NCI-H1048 (cell line): ENCODE measurements around the gene PAX5.

ENCODE experiments used
- DNase-seq: peaks from one replicate; lab custom pipeline; 2025; lab: John Stamatoyannopoulos, UW

PAX5 gene

GRCh38 chr9:36803961-36804360 is 230.1 kb downstream of the PAX5 start:
- no peak for DNase-seq

- no peak for DNase-seq
These were observed 231.7 kb downstream of the PAX5 start for GRCh38 chr9:36802201-36802920.

GRCh38 chr9:36800455-36800854 is 233.6 kb downstream of the PAX5 start:
- DNase-seq = no peak

- no peak for DNase-seq
These were observed 235.6 kb downstream of the PAX5 start for GRCh38 chr9:36798350-36799065.

- DNase-seq = no peak
These were observed 236.4 kb downstream of the PAX5 start for GRCh38 chr9:36797471-36798220.

- DNase-seq = no peak
These were observed 237.2 kb downstream of the PAX5 start for GRCh38 chr9:36796671-36797419.

GRCh38 chr9:36794461-36794860 is 239.6 kb downstream of the PAX5 start:
- DNase-seq = no peak

- no peak for DNase-seq
These were observed 240.8 kb downstream of the PAX5 start for GRCh38 chr9:36793277-36793676.

- DNase-seq = no peak
These were observed 242.7 kb downstream of the PAX5 start for GRCh38 chr9:36791222-36791950.

- no peak for DNase-seq
These were observed 244.2 kb downstream of the PAX5 start for GRCh38 chr9:36789886-36790285.

GRCh38 chr9:36788534-36788933 is 245.5 kb downstream of the PAX5 start:
- no peak for DNase-seq

- no peak for DNase-seq
These were observed 246.4 kb downstream of the PAX5 start for GRCh38 chr9:36787709-36788108.
